Heart right ventricle (tissue), 16 donors: Measurements from ENCODE around the gene ERGIC1. TPM values are rescaled to one million over a fixed set of nuclear protein-coding genes. Genes with fewer than 3 reads are reported as not detected.

Source experiments
- ATAC-seq, 8 donors: fragments of 200-7000 bp; cut with Tn5 transposase; one replicate each; pipeline ENCODE4 v1.9.1; 2020; ENCODE audit warnings: mild to moderate bottlenecking in 8 of 8, moderate library complexity in 8 of 8, moderate number of reproducible peaks in 1 of 8
- DNase-seq, 2 donors: peaks; one replicate each; pipeline ENCODE4 v3.0.0-alpha.2; 2020
- H3K27ac ChIP-seq, 10 donors: fragments of 200-600 bp; sonication (generic) in 2 of 10; one replicate each; pipeline versions ENCODE4 v1.5.0 to v1.8.0; 2020 to 2022; ENCODE audit warnings: mild to moderate bottlenecking in 3 of 10
- H3K27me3 ChIP-seq, 7 donors: fragments of 200-600 bp; one replicate each; pipeline ENCODE4 v1.8.0; 2021 to 2022; ENCODE audit warnings: mild to moderate bottlenecking in 2 of 7
- H3K36me3 ChIP-seq, 9 donors: fragments of 200-600 bp; sonication (generic) in 1 of 9; one replicate each; pipeline versions ENCODE4 v1.5.0 to v1.8.0; 2020 to 2022; ENCODE audit warnings: mild to moderate bottlenecking in 2 of 9
- H3K4me1 ChIP-seq, 9 donors: fragments of 200-600 bp; sonication (generic) in 1 of 9; one replicate each; pipeline versions ENCODE4 v1.5.0 to v1.8.0; 2020 to 2022; ENCODE audit warnings: mild to moderate bottlenecking in 4 of 9
- H3K4me3 ChIP-seq, 10 donors: fragments of 200-600 bp; sonication (generic) in 2 of 10; one replicate each; pipeline versions ENCODE4 v1.5.0 to v1.8.0; 2020 to 2022; ENCODE audit warnings: mild to moderate bottlenecking in 7 of 10, moderate library complexity in 2 of 10
- H3K9me3 ChIP-seq, 11 donors: fragments of 200-600 bp in 10 of 11; sonication (generic) in 2 of 11; one replicate each; pipeline versions ENCODE4 v1.5.0 to v1.8.0; 2013 to 2022; ENCODE audit warnings: mild to moderate bottlenecking in 2 of 11, control low read depth in 1 of 11, moderate library complexity in 1 of 11
- CTCF ChIP-seq, 9 donors: fragments of 200-600 bp; sonication (generic) in 2 of 9; IDR thresholded peaks; one replicate each; pipeline versions ENCODE4 v1.5.0 to v1.8.0; 2021 to 2022; ENCODE audit warnings: antibody characterized with exemption in 9 of 9, mild to moderate bottlenecking in 5 of 9, moderate library complexity in 1 of 9
- WGBS, 2 donors: extraction: QIAGEN DNeasy Blood & Tissue Kit; methylation state at CpG; one replicate each; pipeline ENCODE4 v1.1.7; 2013; ENCODE audit warnings: inconsistent platforms in 1 of 2; 5-methylcytosine and 5-hydroxymethylcytosine counted together
- intact Hi-C, 10 donors: fragments of 100-400 bp; cut with DNase I; formaldehyde crosslinking; loops; one replicate each; pipeline versions ENCODE4 v1.11.1 to v1.14.2; 2022
- polyA plus RNA-seq, 2 donors: library from polyadenylated mRNA; stranded (reverse); fragments of 200-250 nt; gene quantifications; one replicate each; pipeline ENCODE4 v1.2.3, GENCODE V29; 2013
- total RNA-seq, 10 donors: library from RNA; stranded (reverse); fragmentation: NEBNext Ultra II Directional in 3 of 10; extraction: Animal tissue kit (Norgen Biotek cat#: 25700) in 3 of 10; gene quantifications; one replicate each; pipeline versions ENCODE4 v1.2.1 to v1.2.4, GENCODE V29; 2021 to 2023
- donor health status: Arrhythmogenic right ventricular cardiomyopathy.
- donor health status: ischemic (EF 13 %, LVEDD 7.1; RV severe dilation, severe dysfunction).
- donor health status: healthy with polysubstance abuse.
- donor health status: DM: no; HTN: yes; CAD: no.
- donor health status: DM: no; HTN: no; CAD: no.
- donor health status: ischemic (EF 25% LVEDD 6.9; RV normal size, moderate dysfunction).
- donor health status: ischemic (EF 25% LVEDD 5.7; RV mildly dilated, moderate dysfunction).
- donor health status: healthy.
- donor health status: DM: yes; HTN: yes; CAD: no.
- donor health status: Ischemic cardiomyopathy.
- donor health status: ischemic (EF 35%, LVEDD 5.7; RV mildly dilated, moderate dysfunction).
- donor health status: nonischemic (EF 11% LVEDD 7.7; RV severe dilation, severe dysfunction).
- donor health status: DM: yes; HTN: yes; CAD: no.
- donor health status: PGD.
- donor health status: ischemic (EF 29% LVEDD 5.4; RV normal size, mild dysfunction).
- donor health status: nonischemic (EF 23%, LVEDD 6.1; RV moderate dilation, normal function).

The ERGIC1 gene
- total and polyA plus RNA-seq, 12 donors = 48.0 to 91.9 (median 72.5) TPM

GRCh38 chr5:172817664-172818063 is 16.4 kb upstream of the ERGIC1 start:
- ATAC-seq = peak in 5 of 8 donors; percentile 11 to 72 (median 36)
- H3K27ac ChIP-seq = peak overlapping the region in 2 of 10 donors; percentile 28 to 59

GRCh38 chr5:172818081-172818480 is 16.0 kb upstream of the ERGIC1 start:
- Histone ChIP-seq H3K27ac (peak overlapping the region in 2 of 10 donors; percentile 28 to 59), H3K27me3 (no peaks in the 10 kb centered on the region), H3K9me3 (no peaks in the 10 kb centered on the region), H3K4me1 (peaks cover 0 to 34% (median 7%) of the 10 kb centered on the region in 9 donors), H3K36me3 (no peaks in the 10 kb centered on the region), H3K4me3 (no peak overlapping the region)
- ATAC-seq = no peak
- TF ChIP-seq CTCF (IDR thresholded peaks at IDR 0.05) = no peak
- intact Hi-C loops = no loop called here
- WGBS, 2 donors = 94 to 96% methylated on average over 3 of the region's 3 CpGs
- no peak for DNase-seq

More at GRCh38 chr5:172817664-172818063, 16.4 kb upstream of the ERGIC1 start:
- no peak for DNase-seq
- no peaks in the 10 kb centered on the region for H3K27me3 ChIP-seq
- no peak overlapping the region for H3K4me3 ChIP-seq
- no peak for TF ChIP-seq CTCF (IDR thresholded peaks at IDR 0.05)
- H3K36me3 ChIP-seq = no peaks in the 10 kb centered on the region
- WGBS, 2 donors = 65 to 80% methylated on average over 7 of the region's 7 CpGs
- intact Hi-C loops = no loop called here
- H3K4me1 ChIP-seq = peaks cover 0 to 34% (median 7%) of the 10 kb centered on the region in 9 donors
- no peaks in the 10 kb centered on the region for H3K9me3 ChIP-seq

GRCh38 chr5:172819569-172819968 is 14.5 kb upstream of the ERGIC1 start:
- ATAC-seq = no peak
- Histone ChIP-seq H3K27me3 (no peaks in the 10 kb centered on the region), H3K4me3 (no peak overlapping the region), H3K27ac (peak overlapping the region in 2 of 10 donors; percentile 9 to 34), H3K4me1 (peaks cover 0 to 34% (median 7%) of the 10 kb centered on the region in 9 donors), H3K36me3 (no peaks in the 10 kb centered on the region), H3K9me3 (no peaks in the 10 kb centered on the region)
- no peak for DNase-seq
- intact Hi-C loops = no loop called here
- no peak for TF ChIP-seq CTCF (IDR thresholded peaks at IDR 0.05)
- WGBS, 2 donors = 91 to 96% methylated on average over 3 of the region's 3 CpGs

- intact Hi-C loops = loop anchor here in 1 of 10 donors (10.0 kb wide), 1 partner anchor 45 kb away; the partner anchor contains the start of gene DUSP1
- Histone ChIP-seq H3K4me3 (no peak overlapping the region), H3K36me3 (no peaks in the 10 kb centered on the region), H3K9me3 (peaks cover 0 to 4% (median 0%) of the 10 kb centered on the region in 11 donors), H3K4me1 (peaks cover 0 to 34% (median 7%) of the 10 kb centered on the region in 9 donors), H3K27ac (peak overlapping the region in 4 of 10 donors; percentile 19 to 38 (median 27)), H3K27me3 (no peaks in the 10 kb centered on the region)
- peak; percentile 63 to 92 (median 76) for ATAC-seq
- TF ChIP-seq CTCF (IDR thresholded peaks at IDR 0.05) = no peak
- DNase-seq = peak in 1 of 2 donors; percentile 66
- WGBS, 2 donors = 42 to 47% methylated on average over 16 of the region's 16 CpGs
Observed at GRCh38 chr5:172820046-172820767, 13.8 kb upstream of the ERGIC1 start.
